HEK293T (cell line): ENCODE results near the gene UTP18.
A peak's percentile ranks its signal among the peaks of the same experiment; 100 is the strongest.

ENCODE experiments used
- CTCF ChIA-PET: fragments of 350-600 bp; formaldehyde crosslinking; extraction: SDS; loops from one replicate; lab custom pipeline; 2021; ENCODE audit warnings: antibody characterized with exemption, inconsistent platforms; lab: Yijun Ruan, JAX
- POLR2A ChIA-PET: fragments of 350-600 bp; formaldehyde crosslinking; extraction: SDS; loops from one replicate; lab custom pipeline; 2020; ENCODE audit warnings: antibody characterized with exemption, inconsistent platforms; lab: Yijun Ruan, JAX
- DNase-seq: peaks from one replicate; pipeline ENCODE4 v3.0.0; 2012; ENCODE audit warnings: mixed read lengths; ENCODE audit errors: extremely low spot score
- ARNT ChIP-seq: fragments of 450-650 bp; IDR thresholded peaks from 2 replicates; pipeline ENCODE4 v1.6.1; 2017; ENCODE audit warnings: mild to moderate bottlenecking
- BHLHE40 ChIP-seq: fragments of 450-650 bp; IDR thresholded peaks from 2 replicates; pipeline ENCODE4 v1.6.1; 2016; ENCODE audit warnings: mild to moderate bottlenecking, moderate library complexity, borderline replicate concordance
- CTBP1 ChIP-seq: fragments of 450-650 bp; IDR thresholded peaks from 2 replicates; pipeline ENCODE4 v1.6.1; 2016; ENCODE audit warnings: borderline replicate concordance
- ELF4 ChIP-seq: fragments of 450-650 bp; IDR thresholded peaks from 2 replicates; pipeline ENCODE4 v1.6.1; 2017; ENCODE audit warnings: antibody characterized with exemption
- FOXA1 ChIP-seq: fragments of 450-650 bp; IDR thresholded peaks from 2 replicates; pipeline ENCODE4 v1.6.1; 2016; ENCODE audit warnings: mild to moderate bottlenecking
- FOXK2 ChIP-seq: fragments of 450-650 bp; IDR thresholded peaks from 2 replicates; pipeline ENCODE4 v1.6.1; 2016; ENCODE audit warnings: mild to moderate bottlenecking
- FOXM1 ChIP-seq: fragments of 450-650 bp; IDR thresholded peaks from 2 replicates; pipeline ENCODE4 v1.6.1; 2017; ENCODE audit warnings: mild to moderate bottlenecking, borderline replicate concordance
- HDGF ChIP-seq: fragments of 450-650 bp; IDR thresholded peaks from 2 replicates; pipeline ENCODE4 v1.6.1; 2017; ENCODE audit warnings: antibody characterized with exemption, borderline replicate concordance
- L3MBTL2 ChIP-seq: fragments of 450-650 bp; conservative IDR thresholded peaks from 2 replicates; pipeline ENCODE4 v1.6.1; 2016; ENCODE audit warnings: mild to moderate bottlenecking
- LEF1 ChIP-seq: fragments of 450-650 bp; IDR thresholded peaks from 2 replicates; pipeline ENCODE4 v1.6.1; 2017; ENCODE audit warnings: mild to moderate bottlenecking, borderline replicate concordance
- NFRKB ChIP-seq: fragments of 450-650 bp; IDR thresholded peaks from 2 replicates; pipeline ENCODE4 v1.6.1; 2016; ENCODE audit warnings: mild to moderate bottlenecking, moderate library complexity
- PKNOX1 ChIP-seq: fragments of 450-650 bp; IDR thresholded peaks from 2 replicates; pipeline ENCODE4 v1.6.1; 2016
- SP1 ChIP-seq: fragments of 450-650 bp; IDR thresholded peaks from 2 replicates; pipeline ENCODE4 v1.6.1; 2017
- SUZ12 ChIP-seq: fragments of 450-650 bp; IDR thresholded peaks from 2 replicates; pipeline ENCODE4 v1.6.1; 2016; ENCODE audit warnings: mild to moderate bottlenecking
- TARDBP ChIP-seq: fragments of 450-650 bp; IDR thresholded peaks from 2 replicates; pipeline ENCODE4 v1.6.1; 2016
- ZNF384 ChIP-seq: fragments of 450-650 bp; IDR thresholded peaks from 2 replicates; pipeline ENCODE4 v1.6.1; 2016

The UTP18 gene

GRCh38 chr17:51256101-51256500 lies 4.2 kb upstream of the UTP18 start:
- POLR2A ChIA-PET: no interaction called here
- CTCF ChIA-PET: no interaction called here
- no peak for DNase-seq
- TF ChIP-seq HDGF (no peak), SP1 (no peak), FOXA1 (no peak), FOXM1 (no peak), SUZ12 (no peak), LEF1 (no peak)

GRCh38 chr17:51257150-51258081 lies 2.9 kb upstream of the UTP18 start:
- TF ChIP-seq PKNOX1: no peak
- TF ChIP-seq CTBP1: no peak
- no peak for TF ChIP-seq ARNT
- no peak for TF ChIP-seq HDGF
- TF ChIP-seq ELF4: no peak
- no peak for TF ChIP-seq LEF1
- TF ChIP-seq FOXM1: no peak
- TF ChIP-seq BHLHE40: no peak
- TF ChIP-seq FOXK2: no peak
- TF ChIP-seq NFRKB: no peak
- no peak for TF ChIP-seq FOXA1
- no peak for TF ChIP-seq L3MBTL2
- no peak for TF ChIP-seq ZNF384
- DNase-seq: no peak
- POLR2A ChIA-PET: no interaction called here
- CTCF ChIA-PET: no interaction called here

- CTCF ChIA-PET: no interaction called here
- POLR2A ChIA-PET: interaction anchor here (0.5 kb wide), 1 partner anchor 19 kb away, joined by 4 read pairs; no protein-coding TSS in a partner anchor
- TF ChIP-seq ZNF384 (no peak), L3MBTL2 (peak; percentile 76), BHLHE40 (peak; percentile 49; the same call in 1 of the 2 replicates), PKNOX1 (no peak), FOXK2 (no peak)
- DNase-seq: peak; percentile 36
Observed at GRCh38 chr17:51258756-51259563, 1.4 kb upstream of the UTP18 start.

GRCh38 chr17:51259564-51260236 lies 646 bp upstream of the UTP18 start, which contains the start of gene MBTD1:
Gene MBTD1, minus strand, starts transcription at chr17:51260049. Its CDS starts 34,888 bp downstream, at chr17:51225161.
- POLR2A ChIA-PET: no interaction called here
- CTCF ChIA-PET: no interaction called here
- TF ChIP-seq CTBP1 (no peak), L3MBTL2 (0 out of 2 replicates have a peak, but pooled peaks have one; percentile 8)
- DNase-seq: peak; percentile 95

- peak; percentile 11 for DNase-seq
- POLR2A ChIA-PET: interaction anchor here (0.7 to 2.3 kb wide), 4 partner anchors 9 to 95 kb away, joined by 3 to 13 read pairs (median 4); partner anchors contain the start of gene NME2
- CTCF ChIA-PET: interaction anchor here (0.6 kb wide), 1 partner anchor 21 kb away, joined by 4 read pairs; no protein-coding TSS in a partner anchor
- no peak for TF ChIP-seq ZNF384
- TF ChIP-seq SUZ12: no peak
- no peak for TF ChIP-seq NFRKB
- no peak for TF ChIP-seq SP1
- TF ChIP-seq BHLHE40: no peak
- no peak for TF ChIP-seq ARNT
- no peak for TF ChIP-seq LEF1
- no peak for TF ChIP-seq CTBP1
- TF ChIP-seq ELF4: no peak
- no peak for TF ChIP-seq FOXM1
- TF ChIP-seq PKNOX1: no peak
- TF ChIP-seq L3MBTL2: no peak
- no peak for TF ChIP-seq FOXA1
- no peak for TF ChIP-seq FOXK2
- no peak for TF ChIP-seq TARDBP
- no peak for TF ChIP-seq HDGF
Observed at GRCh38 chr17:51261024-51261963, 948 bp downstream of the UTP18 start.
